Activated T-cell treated with anti-CD3 and anti-CD28 coated beads, Interleukin-2, amount 50 U/mL, for 48 hours (primary cell): Measurements from ENCODE around the gene TBC1D24.

Experiments used
- DNase-seq, 2 experiments: peaks; one replicate each; pipeline ENCODE4 v3.0.0-alpha.2; 2020

The TBC1D24 gene

DNA sequence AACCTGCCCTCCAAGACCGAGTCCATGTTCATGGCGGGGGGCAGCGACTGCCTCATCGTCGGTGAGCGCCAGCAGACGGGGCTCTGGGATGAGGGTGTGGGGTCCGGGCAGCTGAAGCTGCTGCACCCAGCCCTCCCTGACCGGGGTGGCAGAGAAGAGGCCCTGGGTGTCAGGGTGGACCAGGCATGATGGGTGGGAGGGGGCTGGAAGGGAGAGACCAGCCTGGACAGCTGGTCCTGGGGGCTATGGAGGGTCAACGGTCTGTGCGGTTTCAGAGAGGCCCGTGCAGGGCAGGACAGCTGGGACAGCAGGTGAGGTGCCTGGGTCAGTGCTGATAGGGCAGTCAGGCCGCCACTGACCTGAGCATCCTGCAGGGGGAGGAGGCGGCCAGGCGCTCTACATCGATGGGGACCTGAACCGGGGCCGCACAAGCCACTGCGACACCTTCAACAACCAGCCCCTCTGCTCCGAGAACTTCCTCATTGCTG lies 25.5 kb downstream of the TBC1D24 start:
- no peak for DNase-seq

DNA sequence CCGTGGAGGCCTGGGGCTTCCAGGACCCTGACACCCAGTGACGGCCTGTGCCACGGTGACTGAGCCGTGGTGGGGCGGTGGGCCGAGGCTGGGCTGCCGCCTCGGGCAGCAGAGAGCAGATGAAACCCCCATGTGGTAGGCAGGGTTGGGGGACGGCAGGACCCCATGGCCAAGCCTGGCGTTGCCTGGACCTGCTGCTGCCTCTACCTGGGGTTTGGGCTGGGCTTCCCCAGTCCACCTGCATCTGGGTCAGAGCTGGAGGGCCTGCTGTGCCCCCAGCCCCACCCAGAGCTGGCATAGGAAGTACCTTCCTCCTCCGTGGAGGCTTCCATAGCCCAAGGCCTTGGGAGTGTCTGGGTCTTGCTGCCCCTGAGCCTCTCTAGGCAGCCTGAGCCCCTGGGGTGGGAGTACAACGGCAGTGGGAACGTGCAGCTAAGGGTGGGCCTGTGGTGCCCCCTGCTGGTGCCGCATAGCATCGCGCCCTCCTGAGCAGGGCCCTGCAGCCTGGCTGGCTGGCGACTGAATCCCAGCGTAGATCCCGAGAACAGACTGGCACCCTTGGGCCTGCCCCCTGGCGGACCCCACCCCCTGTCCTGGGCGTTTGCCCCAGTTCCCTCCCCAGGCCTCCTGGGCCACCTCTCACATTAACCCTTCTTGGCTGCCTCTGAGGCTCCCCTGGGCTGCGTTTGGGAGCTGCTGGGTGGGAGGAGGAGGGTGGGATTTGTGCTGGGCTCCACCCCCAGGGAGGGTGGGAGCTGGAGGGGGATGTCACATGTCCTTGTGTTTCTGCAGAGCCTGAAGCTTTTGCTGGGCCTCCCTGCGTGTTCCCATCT lies 26.2 kb downstream of the TBC1D24 start:
- peak; percentile 86 to 91 for DNase-seq

DNA sequence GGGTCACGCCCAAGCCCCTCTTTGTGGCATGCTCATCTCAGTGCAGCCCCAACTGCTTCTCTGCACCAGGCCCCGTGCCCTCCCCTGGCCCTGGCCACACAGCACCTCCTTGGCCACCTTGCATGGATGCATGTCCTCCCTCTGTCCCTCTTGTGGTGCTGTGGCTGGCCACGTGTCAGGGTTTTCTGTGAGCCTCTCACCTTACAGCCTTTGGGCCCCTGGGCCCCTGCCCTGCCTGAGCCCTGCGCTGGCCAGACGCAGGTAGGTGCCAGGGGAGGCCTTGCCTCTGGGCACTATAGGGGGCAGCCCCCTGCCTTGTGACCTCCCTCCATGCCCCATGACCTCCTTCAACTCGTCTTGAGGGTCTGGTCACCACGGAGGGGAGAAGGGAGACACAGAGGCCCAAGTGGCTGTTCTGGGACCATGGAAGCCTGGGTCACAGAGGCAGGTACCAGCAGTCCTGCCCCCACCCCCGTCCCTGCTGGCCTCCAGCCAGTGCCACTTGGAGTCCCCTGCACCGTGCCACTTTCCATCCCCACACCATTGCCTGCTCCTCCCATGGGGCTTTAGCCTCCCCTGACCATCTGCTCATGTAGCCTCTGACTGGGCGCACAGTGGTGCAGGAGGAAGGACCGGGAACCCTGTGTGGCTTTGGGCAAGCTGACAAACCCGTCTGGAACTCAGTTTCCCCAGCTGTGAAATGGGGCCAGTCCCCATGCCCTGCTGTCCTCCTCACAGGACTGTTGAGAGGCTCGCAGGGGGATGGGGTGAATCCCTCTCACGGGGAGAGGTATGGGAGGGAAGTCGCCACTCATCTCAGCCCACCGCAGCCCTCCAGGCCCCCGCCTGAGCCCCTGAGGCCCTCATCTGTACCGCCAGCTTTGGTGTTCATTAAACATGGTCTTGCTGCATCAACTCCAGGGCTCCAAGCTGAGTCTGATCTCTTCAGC lies 27.3 kb downstream of the TBC1D24 start:
- DNase-seq, result no peak

DNA sequence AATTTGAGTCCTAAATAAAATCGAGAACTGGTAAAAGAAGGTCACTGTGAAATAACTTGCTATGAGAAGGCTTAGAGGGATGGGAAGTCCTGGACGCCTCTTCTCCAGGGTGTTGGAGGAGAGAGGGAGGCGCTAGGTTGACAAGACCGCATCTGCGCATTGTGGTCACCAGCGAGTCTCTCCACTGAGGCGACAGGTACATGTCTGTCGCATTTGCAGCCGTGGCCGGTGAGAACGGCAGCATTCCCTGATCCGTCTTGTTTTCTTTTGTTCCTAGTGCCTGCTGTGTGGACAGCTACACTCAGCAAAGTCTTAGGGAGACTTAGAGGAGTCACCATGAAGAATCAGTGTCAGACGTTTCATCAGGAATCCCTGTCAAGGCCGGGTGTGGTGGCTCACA lies 30.8 kb downstream of the TBC1D24 start:
- DNase-seq, result no peak

DNA sequence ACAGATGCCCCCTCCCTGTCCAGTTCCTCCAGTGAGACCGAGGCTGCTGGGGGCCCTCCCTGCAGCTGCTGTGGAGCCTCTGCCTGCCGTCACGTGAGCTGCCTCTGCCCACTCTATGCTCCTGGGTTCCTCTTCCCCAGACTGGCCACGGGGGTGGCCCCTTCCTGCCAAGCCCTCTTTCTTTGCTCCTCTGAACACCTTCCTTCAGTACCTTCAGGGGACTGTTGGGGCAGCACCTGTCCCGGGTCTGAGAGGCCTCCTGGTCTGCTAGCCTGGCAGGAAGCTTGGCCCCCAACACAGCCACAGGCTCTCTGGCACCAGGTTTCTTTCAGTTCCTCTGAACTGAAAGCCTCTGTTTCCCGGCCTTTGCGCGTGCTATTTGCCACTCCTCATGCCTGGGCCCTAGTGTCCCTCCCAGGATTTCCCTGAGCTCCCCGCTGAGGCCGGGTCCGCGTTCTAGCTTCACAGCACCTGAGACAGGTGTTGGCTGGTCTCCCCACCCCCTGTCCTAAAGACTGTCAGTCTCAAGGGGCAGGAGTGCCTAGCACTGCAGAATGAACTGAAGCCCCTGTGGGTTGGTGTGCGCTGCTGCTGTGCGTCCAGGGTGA lies 32.2 kb downstream of the TBC1D24 start:
- DNase-seq, result no peak

DNA sequence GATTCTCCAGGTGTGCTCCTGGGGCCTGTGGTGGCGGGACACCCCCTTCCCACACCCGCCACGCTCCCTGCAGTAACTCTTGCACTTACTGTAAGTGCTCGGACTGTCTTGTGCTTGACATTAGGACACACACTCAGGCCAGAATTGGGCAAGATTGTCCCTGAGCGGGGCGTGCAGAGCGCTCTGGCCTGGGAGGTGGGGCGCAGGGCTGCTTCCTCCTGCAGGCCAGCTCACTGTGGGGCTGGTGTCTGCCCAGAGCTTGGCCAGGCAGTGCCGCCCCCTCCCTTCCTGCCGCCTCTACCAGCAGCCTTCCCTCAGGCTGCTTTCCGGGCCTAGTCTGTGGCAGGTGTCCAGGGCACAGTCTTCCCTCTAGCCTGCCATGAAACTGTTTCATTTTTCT lies 32.7 kb downstream of the TBC1D24 start:
- no peak for DNase-seq

DNA sequence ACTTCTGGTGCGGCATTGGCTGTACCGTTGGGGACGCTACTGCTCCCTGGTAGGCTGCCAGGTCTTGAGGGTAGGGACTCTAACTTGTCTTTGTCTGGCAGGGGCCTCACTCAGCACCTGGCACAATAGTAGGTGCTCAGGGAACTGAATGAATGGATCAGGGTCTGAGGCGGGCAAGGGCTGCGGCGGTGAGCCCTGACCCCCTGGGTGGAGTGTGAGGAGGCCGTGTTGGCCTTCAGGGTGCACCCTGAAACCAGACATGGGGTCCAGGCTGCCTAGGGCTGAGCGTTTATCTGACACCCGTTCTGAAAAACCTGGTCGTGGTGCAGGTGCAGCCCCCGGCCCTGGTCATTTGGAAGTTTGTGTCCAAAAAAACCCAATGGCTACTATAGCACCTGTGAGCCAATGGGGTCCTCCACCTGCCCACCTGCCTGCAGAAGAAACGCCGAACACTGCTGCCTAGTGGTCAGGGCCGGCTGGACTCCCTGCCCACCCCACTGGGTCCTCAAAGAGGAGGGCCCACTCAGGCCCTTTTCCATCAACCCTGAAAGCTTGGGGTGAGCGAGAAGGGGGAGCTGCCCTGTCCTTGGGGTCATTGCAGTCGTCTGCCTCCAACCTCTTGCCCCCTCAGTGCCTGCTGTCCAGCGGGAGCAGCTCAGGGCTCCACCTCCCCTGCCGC lies 33.9 kb downstream of the TBC1D24 start:
- DNase-seq, result no peak

DNA sequence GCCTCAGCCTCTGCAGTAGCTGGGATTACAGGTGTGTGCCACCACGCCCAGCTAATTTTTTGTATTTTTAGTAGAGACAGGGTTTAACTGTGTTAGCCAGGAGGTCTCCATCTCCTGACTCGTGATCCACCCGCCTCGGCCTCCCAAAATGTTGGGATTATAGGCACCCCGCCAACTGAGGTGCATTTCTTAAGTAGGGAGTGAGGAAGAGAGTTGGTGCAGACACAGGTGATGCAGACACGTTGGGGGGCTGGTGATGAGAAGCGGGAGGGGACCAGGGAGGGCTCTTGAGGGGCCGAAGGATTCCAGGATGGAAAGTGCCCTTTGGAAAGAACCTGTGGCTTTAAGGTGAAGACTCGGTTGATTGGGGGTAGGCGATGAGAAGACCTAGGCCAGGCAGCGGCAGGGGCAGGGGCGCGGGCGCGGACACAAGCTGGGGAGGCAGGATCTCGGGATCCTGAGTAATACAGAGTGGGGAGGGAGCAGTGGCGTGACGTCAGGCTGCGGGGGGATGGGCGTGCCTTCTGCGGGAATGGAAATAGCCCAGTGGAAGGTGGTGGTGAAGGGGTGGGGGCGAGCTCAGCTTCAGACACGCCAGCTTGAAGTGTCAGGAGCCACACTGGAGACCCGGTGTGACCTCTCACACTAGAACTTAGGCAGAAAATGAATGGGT lies 36.3 kb downstream of the TBC1D24 start:
- DNase-seq, result no peak

DNA sequence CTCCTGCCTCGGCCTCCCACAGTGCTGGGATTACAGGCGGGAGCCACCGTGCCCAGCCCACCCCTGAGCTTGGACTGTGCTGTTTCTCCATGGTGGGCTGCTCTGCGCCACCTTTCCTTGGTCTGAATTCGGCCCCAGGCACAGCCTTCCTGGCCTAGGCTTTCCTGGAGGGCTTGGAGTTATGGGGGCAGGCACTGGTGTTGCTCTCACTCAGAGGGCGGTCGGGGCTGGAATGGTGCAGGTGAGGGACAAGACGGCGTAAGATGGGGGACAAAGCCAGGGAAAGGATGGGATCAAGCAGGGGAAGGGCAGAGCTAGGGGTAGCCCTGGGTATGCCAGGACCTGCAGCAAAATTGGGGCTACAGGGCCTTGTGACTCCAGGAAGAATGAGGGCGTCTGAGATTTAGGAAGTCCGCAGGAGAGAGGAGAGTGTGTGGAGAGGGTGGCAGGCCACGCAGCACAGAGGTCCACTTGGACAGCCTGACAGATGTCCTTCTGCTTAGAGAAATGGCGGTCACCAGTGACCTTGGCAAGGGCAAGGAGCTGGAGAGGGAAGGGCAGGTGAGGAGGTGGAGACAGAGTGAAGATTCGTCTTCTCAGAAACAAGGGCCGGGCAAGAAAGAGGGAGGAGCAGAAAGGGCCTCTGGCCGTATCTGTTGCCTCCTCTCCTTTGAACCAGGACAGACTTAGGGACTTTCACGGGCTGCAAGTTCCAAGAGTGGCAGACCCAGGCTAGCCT lies 37.2 kb downstream of the TBC1D24 start:
- no peak for DNase-seq

DNA sequence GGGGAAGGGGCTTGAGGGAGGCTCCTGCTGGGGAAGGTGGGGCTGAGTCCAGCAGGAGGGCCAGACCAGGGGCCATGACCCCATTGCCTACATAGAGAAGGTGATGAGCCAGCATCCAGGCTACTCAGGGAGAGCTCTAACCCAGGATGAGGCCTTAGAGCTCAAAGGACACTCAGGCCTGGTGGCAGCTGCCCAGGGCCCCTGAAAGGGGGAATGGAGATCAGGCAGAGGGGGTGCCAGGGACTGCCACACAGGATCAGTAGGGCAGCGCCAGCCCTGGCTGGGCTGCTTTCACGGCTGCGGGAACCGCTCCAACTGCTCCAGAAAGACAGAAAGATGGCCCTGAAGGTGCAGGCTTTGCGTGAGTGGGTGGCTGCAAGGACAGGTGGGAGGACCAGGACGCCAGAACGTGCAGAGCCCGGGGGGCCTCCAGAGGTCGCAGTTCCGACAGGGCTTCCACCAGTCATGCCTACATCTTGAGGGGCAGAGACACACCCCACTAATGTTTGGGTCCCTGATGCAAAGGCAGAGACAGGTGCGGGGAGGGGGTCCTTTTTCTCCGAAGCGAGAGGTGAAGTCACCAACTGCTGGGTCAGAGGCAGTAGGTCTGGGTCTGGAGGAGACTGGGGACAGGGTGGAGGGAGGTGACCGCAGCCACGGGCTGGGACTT lies 37.9 kb downstream of the TBC1D24 start:
- no peak for DNase-seq

DNA sequence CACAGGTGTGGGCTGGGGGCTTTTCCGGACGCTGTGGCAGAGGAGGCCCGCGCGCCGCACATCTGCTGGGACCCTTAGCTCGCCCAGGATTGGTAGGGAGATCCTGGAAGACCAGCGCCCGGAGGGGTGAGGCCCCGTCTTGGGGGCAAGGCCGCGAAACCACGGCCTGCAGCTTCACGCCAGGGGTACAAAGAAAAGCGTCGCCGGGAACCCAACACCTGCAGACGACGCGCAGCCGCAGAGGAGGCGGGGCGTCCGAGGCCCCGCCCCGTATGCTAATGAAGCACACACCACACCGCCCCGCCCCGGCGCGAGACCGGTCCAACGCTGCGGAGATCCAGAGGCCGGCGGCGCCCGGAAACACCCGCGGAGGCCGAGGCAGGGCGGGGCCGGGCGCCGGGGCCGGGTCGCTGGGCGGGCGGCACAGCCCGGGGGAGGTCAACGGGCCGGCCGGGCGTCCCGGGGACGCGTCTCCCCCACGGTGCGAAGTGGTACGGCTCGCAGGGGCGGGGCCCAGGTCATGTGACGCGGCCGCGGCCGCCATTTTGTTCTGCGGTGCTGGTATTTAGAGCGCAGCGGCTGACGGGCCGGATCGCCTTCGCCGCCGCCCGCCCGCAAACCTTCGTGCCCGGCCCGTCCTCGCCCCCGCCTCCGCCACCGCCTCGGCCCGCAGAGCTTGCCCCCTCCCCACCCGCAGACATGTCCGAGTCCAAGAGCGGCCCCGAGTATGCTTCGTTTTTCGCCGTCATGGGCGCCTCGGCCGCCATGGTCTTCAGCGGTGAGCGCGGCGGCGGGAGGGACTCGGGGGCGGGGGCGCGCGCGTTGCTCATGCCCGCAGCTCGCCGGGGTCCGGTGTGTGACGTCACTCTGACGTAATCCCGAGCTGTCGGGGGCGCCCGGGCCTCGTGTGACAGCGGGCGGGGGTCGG lies 38.7 kb downstream of the TBC1D24 start, which contains the start of gene ATP6V0C:
ATP6V0C (plus strand) TSS at position 548 of the 928 bp plus-strand sequence; CDS start at position 700, 152 bp downstream.
- peak; percentile 94 to 95 for DNase-seq

DNA sequence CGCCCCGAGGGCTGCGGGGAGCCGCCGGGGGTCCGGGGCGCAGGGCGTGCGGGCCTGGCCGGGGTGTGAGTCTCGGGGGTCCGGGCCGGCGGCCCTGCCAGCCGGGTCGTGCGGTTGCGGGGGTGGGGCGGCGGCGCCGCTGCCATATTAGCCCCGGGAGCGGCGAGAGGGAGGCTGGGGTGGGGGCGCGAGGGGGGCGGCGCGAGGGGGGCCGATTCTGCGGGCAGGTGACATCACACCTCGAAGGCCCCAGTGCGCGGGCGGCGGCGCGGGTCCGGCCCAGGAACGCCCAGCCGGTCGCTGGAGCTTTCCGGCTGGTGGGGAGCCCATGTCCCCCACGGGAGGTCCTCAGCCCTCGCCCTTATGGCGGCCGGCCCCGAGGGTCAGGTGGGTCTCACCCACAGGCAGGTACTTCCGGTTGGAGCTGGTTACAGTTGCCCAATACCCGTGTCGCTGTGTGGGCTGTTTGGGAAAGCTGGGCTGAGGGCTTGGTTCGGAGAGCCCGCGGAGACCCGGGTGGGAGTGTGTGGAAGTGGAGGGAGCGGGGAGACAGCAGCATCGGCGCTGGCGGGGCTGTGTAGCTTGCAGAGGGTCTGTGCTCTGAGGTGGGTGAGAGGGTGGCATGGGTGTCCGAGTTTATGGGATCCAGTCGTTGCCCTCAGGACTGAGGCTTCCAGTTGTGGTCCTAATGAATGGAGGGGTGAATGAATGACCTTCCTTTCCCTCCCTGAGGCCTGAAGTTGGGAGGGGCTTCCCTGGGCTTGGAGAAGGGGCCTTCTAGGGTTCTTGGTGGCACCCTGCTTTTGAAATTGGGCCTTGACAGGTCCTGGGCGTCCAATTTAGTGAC lies 39.6 kb downstream of the TBC1D24 start:
- peak in 1 of 2 experiments; percentile 57 for DNase-seq

DNA sequence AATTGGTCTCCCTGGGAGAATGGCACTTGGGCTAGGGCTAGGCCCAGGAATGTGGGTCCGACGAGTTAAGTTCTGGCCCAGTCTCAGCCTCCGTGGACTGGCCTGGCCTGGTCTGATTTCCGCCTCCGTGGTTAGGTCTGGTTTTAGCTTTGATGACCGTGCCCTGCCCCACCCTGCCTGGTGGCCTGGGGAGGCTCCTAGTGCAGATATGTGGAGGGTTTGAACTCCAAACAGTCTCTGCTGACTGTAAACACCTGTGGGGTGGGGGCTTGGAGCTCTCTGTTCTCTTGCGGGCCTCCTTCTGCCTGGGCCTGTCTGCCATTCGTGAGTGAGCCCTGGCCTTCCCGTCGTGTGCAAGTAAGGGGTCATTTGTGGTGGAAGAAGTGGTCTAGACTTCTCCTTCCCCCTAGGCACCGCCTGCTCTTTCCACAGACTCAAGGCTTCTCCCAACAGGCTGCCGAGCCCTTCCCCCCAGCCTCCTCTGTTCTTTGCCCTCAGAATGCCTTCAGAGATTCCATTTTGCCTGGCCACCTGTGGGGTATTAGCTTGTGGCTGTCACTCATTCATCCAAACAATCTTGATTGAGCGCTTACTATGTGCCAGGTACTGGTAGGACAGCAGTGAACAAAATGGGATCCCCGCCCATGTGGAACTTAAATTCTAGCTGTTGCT lies 40.4 kb downstream of the TBC1D24 start:
- DNase-seq, result no peak

DNA sequence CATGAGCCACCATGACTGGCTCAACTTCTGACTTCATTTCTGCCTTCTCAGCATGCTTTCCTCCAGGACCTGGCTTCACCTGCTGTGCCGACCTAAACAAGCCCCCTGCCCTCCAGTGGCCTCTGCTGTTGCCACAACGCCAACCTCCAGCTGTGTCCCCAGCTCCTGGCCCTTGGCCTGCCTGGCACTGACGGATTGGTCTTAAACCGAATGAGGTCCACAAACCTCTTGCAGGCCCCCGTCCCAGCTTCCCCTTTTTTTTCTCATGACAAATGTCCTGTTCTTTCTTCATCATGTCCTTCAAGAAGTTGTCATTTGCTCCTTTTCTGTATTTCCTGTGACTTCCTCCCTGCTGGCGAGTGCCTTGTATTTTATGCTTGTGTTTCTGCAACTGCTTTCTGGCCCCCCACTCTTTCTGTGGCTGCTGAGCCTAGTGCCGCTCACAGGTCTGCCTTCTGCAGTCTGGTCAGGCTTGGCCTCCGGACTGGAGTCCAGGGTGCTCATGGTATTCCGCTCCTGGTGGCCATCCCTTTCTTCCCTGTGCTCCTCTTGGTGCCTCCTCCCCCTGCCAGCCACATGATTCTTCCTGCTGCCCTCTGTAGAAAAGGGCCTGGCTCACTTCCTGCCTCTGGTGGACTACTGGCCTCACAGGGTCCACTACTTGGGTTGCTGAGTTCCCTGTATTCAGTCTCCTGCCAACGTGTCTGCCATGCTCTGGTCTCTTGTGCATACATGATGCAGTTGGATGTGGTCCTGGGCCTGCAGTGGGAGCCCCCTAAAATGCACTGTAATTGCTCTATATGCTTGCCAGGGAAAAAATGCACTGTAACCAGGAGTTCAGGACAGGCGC lies 41.7 kb downstream of the TBC1D24 start:
- DNase-seq, result no peak

DNA sequence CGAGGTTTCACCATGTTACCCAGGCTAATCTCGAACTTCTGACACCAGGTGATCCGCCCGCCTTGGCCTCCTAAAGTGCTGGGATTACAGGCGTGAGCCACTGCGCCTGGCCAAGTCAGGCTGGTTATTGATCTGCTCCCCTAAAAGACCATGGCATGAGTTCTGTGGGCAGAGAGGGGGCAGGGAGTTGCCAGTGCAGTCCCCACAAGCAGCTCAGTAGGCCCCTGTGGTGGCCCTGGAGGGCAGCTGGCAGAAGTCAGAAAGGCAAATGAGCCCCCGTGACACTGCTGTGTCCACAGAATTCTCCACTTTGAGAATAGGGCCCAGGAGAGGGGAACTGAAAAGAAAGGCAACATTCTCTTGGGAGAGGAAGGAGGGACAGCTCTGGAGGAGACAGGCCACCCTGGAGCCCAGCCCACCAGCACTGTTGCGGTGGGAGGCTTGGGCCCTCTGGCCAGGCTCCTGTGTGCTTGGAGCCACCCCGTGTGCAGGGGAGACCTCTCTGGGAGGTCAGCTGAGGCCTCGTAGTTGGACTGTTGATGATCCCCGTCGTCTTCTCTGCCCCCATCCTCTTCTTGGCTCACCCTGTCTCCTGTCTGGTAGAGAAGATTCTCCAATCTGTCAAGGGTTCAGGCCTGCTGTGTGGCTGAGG lies 43.2 kb downstream of the TBC1D24 start:
- DNase-seq, result no peak
